ENCODE measurements around the gene RELL1.

RELL1 gene

GRCh38 chr4:37594099-37594498 lies 92.1 kb downstream of the RELL1 start:
- FAIRE-seq, result no peak

- no peak for FAIRE-seq
Measured at GRCh38 chr4:37591349-37591748, 94.8 kb downstream of the RELL1 start.

- FAIRE-seq, result no peak
Measured at GRCh38 chr4:37590016-37590415, 96.2 kb downstream of the RELL1 start.

- FAIRE-seq, result no peak
Measured at GRCh38 chr4:37588150-37588549, 98.0 kb downstream of the RELL1 start.

- no peak for FAIRE-seq
Measured at GRCh38 chr4:37586194-37586593, 100.0 kb downstream of the RELL1 start.

GRCh38 chr4:37584493-37585060 lies 101.6 kb downstream of the RELL1 start:
- no peak for FAIRE-seq

GRCh38 chr4:37584071-37584470 lies 102.1 kb downstream of the RELL1 start:
- FAIRE-seq, result no peak

GRCh38 chr4:37573566-37573965 lies 112.6 kb downstream of the RELL1 start:
- no peak for FAIRE-seq

- FAIRE-seq, result no peak
Measured at GRCh38 chr4:37568489-37568888, 117.7 kb downstream of the RELL1 start.

GRCh38 chr4:37567836-37568235 lies 118.3 kb downstream of the RELL1 start:
- no peak for FAIRE-seq

GRCh38 chr4:37562592-37562991 lies 123.6 kb downstream of the RELL1 start:
- FAIRE-seq, result no peak

- no peak for FAIRE-seq
Measured at GRCh38 chr4:37561803-37562207, 124.4 kb downstream of the RELL1 start.

GRCh38 chr4:37561196-37561802 lies 124.9 kb downstream of the RELL1 start:
- FAIRE-seq, result no peak
